Right lobe of liver (tissue), 6 donors: ENCODE data around the gene MS4A4A. TPM values are rescaled to one million over a fixed set of nuclear protein-coding genes. Genes with fewer than 3 reads are reported as not detected.

Source experiments
- ATAC-seq, 4 donors: fragments of 200-7000 bp; cut with Tn5 transposase; one replicate each; pipeline ENCODE4 v1.9.1; 2020; ENCODE audit warnings: mild to moderate bottlenecking in 4 of 4, moderate library complexity in 4 of 4
- DNase-seq, 3 donors: peaks; one replicate each; pipeline ENCODE4 v3.0.0-alpha.2; 2020
- H3K27ac ChIP-seq, 3 donors: fragments of 200-600 bp; one replicate each; pipeline ENCODE4 v1.8.0; 2022
- H3K27me3 ChIP-seq, 2 donors: fragments of 200-600 bp; one replicate each; pipeline ENCODE4 v1.8.0; 2022
- H3K36me3 ChIP-seq, 4 donors: fragments of 200-600 bp; sonication (generic) in 1 of 4; one replicate each; pipeline versions ENCODE4 v1.5.1 to v1.8.0; 2017 to 2022; ENCODE audit warnings: control low read depth in 1 of 4
- H3K4me1 ChIP-seq, 4 donors: fragments of 200-600 bp; sonication (generic) in 1 of 4; one replicate each; pipeline versions ENCODE4 v1.5.1 to v1.8.0; 2017 to 2022; ENCODE audit warnings: control low read depth in 1 of 4
- H3K4me3 ChIP-seq, 3 donors: fragments of 200-600 bp; one replicate each; pipeline ENCODE4 v1.8.0; 2022
- H3K9me3 ChIP-seq, 4 donors: fragments of 200-600 bp; sonication (generic) in 1 of 4; one replicate each; pipeline versions ENCODE4 v1.5.1 to v1.8.0; 2017 to 2022; ENCODE audit warnings: control low read depth in 1 of 4
- POLR2A ChIP-seq: fragments of 450-650 bp; IDR thresholded peaks from one replicate; pipeline ENCODE4 v1.6.1; 2017; ENCODE audit warnings: antibody characterized with exemption, mild to moderate bottlenecking
- WGBS: methylation state at CpG from one replicate; pipeline ENCODE4 v1.1.6; 2018; ENCODE audit warnings: low coverage, low lambda C conversion rate; ENCODE audit not compliant: insufficient coverage; ENCODE audit errors: missing lambda C conversion rate; 5-methylcytosine and 5-hydroxymethylcytosine counted together
- intact Hi-C, 2 donors: fragments of 100-400 bp; cut with DNase I; formaldehyde crosslinking; loops; one replicate each; pipeline versions ENCODE4 v1.11.2 to v1.14.1; 2022
- total RNA-seq, 6 experiments: library from RNA; depleted of rRNA in 2 of 6; stranded (reverse); fragments of >200 nt in 2 of 6; fragmentation: NEBNext Ultra II Directional in 3 of 6; extraction: Animal tissue kit (Norgen Biotek cat#: 25700) in 3 of 6; gene quantifications; one replicate each; pipeline versions ENCODE4 v1.1.0 to v1.2.4, GENCODE V29; 2016 to 2023
- TF ChIP-seq, protein P1 (sequence below), 4 donors: fragments of 200-600 bp in 3 of 4; fragments of 450-650 bp in 1 of 4; IDR thresholded peaks; one replicate each; pipeline versions ENCODE4 v1.5.1 to v1.8.0; 2016 to 2022; ENCODE audit warnings: antibody characterized with exemption in 4 of 4, mild to moderate bottlenecking in 2 of 4
- donor health status: DM: no; HTN: yes; CAD: no.
- donor health status: DM: no; HTN: no; CAD: no.
- donor health status: DM: no; HTN: no; CAD: no.
- donor health status: DM: no; HTN: yes; CAD: no.
- donor health status: DM: no; HTN: yes; CAD: no.

The MS4A4A gene
- total RNA-seq, 6 experiments from 2014 or later, result 5.2 to 13.0 (median 9.0) TPM

DNA sequence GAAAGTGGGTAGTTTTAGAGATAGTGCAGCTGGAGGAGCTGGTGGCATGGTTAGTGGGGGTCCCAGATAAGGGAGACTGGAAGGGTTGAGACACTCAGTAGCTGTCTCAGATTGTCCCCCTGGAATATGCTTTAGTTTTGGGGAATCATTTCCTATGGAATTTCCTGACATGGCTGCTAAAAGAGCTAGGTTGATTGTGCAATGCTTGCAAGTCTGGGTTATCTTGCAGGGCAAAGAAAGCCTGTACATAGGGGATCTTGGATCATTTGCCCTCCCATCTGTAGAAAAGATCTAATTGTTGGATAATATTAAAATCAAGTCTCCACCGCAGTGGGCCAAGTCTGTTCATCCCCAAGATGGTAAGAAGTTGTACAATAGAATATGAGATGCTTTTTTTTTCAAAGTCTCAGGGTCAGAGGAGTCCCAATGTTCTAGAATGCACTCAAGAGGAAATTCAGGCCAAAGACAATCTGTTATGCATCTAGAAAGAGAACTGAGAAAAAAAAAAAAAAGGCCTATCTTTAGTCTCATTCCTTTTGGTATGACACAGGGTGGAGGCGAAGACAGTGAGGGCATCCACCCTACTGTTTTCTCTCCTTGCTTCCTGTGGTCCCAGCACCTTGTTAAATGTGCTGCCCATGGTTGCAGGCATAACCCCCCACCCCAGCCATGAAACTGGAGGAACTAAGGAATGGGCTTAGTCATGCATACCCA is 66.8 kb downstream of the MS4A4A start:
- Histone ChIP-seq H3K27me3 (no peaks in the 10 kb centered on the region), H3K36me3 (no peaks in the 10 kb centered on the region), H3K4me1 (no peaks in the 10 kb centered on the region), H3K4me3 (no peak overlapping the region), H3K27ac (no peak overlapping the region), H3K9me3 (no peaks in the 10 kb centered on the region)
- 64% methylated on average over 2 of the region's 2 CpGs for WGBS
- DNase-seq, result no peak
- TF ChIP-seq, protein P1, sequence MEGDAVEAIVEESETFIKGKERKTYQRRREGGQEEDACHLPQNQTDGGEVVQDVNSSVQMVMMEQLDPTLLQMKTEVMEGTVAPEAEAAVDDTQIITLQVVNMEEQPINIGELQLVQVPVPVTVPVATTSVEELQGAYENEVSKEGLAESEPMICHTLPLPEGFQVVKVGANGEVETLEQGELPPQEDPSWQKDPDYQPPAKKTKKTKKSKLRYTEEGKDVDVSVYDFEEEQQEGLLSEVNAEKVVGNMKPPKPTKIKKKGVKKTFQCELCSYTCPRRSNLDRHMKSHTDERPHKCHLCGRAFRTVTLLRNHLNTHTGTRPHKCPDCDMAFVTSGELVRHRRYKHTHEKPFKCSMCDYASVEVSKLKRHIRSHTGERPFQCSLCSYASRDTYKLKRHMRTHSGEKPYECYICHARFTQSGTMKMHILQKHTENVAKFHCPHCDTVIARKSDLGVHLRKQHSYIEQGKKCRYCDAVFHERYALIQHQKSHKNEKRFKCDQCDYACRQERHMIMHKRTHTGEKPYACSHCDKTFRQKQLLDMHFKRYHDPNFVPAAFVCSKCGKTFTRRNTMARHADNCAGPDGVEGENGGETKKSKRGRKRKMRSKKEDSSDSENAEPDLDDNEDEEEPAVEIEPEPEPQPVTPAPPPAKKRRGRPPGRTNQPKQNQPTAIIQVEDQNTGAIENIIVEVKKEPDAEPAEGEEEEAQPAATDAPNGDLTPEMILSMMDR (IDR thresholded peaks at IDR 0.05), result no peak
- no peak for TF ChIP-seq POLR2A
- intact Hi-C loops, result no loop called here
- peak in 2 of 4 donors; percentile 36 to 44 for ATAC-seq

DNA sequence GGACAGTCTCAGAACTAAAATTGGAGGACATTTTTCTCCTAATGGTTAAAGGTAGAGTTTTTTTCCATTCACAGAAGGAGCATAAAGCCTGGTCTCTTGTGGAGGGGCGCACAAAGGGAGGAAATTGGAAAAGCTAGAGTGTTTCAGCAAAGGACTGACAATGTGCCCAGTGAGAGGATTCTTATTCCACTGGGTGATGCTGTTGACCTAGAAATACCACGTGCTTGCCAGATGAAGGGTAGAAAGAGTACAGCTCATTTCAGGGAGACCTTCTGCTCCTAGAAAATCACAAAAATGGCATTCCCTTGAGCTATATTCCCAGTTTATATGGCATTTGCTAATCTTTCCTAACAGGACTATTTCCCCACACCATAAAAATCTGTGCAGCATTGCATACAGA is 67.7 kb downstream of the MS4A4A start:
- H3K4me3 ChIP-seq, result no peak overlapping the region
- no peak overlapping the region for H3K27ac ChIP-seq
- ATAC-seq (peak in 1 of 4 donors; percentile 45), DNase-seq (no peak)
- H3K27me3 ChIP-seq, result no peaks in the 10 kb centered on the region
- H3K4me1 ChIP-seq, result no peaks in the 10 kb centered on the region
- intact Hi-C loops, result no loop called here
- H3K9me3 ChIP-seq, result no peaks in the 10 kb centered on the region
- TF ChIP-seq POLR2A, result no peak
- TF ChIP-seq, protein P1 (IDR thresholded peaks at IDR 0.05), result no peak
- H3K36me3 ChIP-seq, result no peaks in the 10 kb centered on the region
- 51% methylated on average over 2 of the region's 2 CpGs for WGBS

GRCh38 chr11:60349990-60350389 is 69.5 kb downstream of the MS4A4A start:
- ATAC-seq, result peak; percentile 12 to 62 (median 46)

GRCh38 chr11:60357771-60358170 is 77.3 kb downstream of the MS4A4A start:
- intact Hi-C loops, result no loop called here
- TF ChIP-seq POLR2A, result no peak
- TF ChIP-seq, protein P1 (IDR thresholded peaks at IDR 0.05), result no peak
- H3K36me3 ChIP-seq, result no peaks in the 10 kb centered on the region
- DNase-seq (no peak), ATAC-seq (no peak)
- no peaks in the 10 kb centered on the region for H3K27me3 ChIP-seq
- H3K4me3 ChIP-seq, result no peak overlapping the region
- H3K27ac ChIP-seq, result no peak overlapping the region
- H3K4me1 ChIP-seq, result no peaks in the 10 kb centered on the region
- 14% methylated on average over 2 of the region's 2 CpGs for WGBS
- no peaks in the 10 kb centered on the region for H3K9me3 ChIP-seq

More at GRCh38 chr11:60349990-60350389, 69.5 kb downstream of the MS4A4A start:
- no peak for TF ChIP-seq POLR2A
- TF ChIP-seq, protein P1 (IDR thresholded peaks at IDR 0.05), result no peak
- DNase-seq, result no peak
- Histone ChIP-seq H3K27me3 (no peaks in the 10 kb centered on the region), H3K4me3 (no peak overlapping the region), H3K9me3 (no peaks in the 10 kb centered on the region), H3K4me1 (no peaks in the 10 kb centered on the region), H3K36me3 (no peaks in the 10 kb centered on the region), H3K27ac (no peak overlapping the region)
- WGBS, result 38% methylated on average over 1 of the region's 1 CpG
- intact Hi-C loops, result no loop called here

Other genes starting within 250 kb of the MS4A4A start
- gene OOSP2, start 240.3 kb upstream of the MS4A4A start, total RNA-seq, result not detected
- gene MS4A3, start 224.0 kb upstream of the MS4A4A start, total RNA-seq, result 1 to 10 TPM in 1 of 6 experiments, under 1 TPM in 2, not detected in 3; 0.48 to 1.2 (median 0.80) TPM
- gene MS4A2, start 192.0 kb upstream of the MS4A4A start, total RNA-seq, result under 1 TPM in 1 of 6 experiments, not detected in 5; 0.20 TPM
- 10 to 100 TPM; 42.4 to 98.5 (median 61.5) TPM for gene MS4A6A, start 97.6 kb upstream of the MS4A4A start, total RNA-seq
- 1 to 10 TPM; 1.1 to 3.8 (median 3.1) TPM for gene MS4A4E, start 37.5 kb upstream of the MS4A4A start, total RNA-seq
- not detected for gene MS4A6E, start 46.6 kb downstream of the MS4A4A start, total RNA-seq
- gene MS4A7, start 97.9 kb downstream of the MS4A4A start, total RNA-seq, result 10 to 100 TPM; 10.9 to 47.8 (median 21.7) TPM
- gene MS4A14, start 115.8 kb downstream of the MS4A4A start, total RNA-seq, result under 1 TPM; 0.53 to 0.98 (median 0.88) TPM
- not detected for gene MS4A5, start 148.9 kb downstream of the MS4A4A start, total RNA-seq
- gene MS4A1, start 175.2 kb downstream of the MS4A4A start, total RNA-seq, result under 1 TPM in 5 of 6 experiments, not detected in 1; 0.12 to 0.78 (median 0.26) TPM
- gene MS4A12, start 212.1 kb downstream of the MS4A4A start, total RNA-seq, result not detected
- gene MS4A13, start 234.7 kb downstream of the MS4A4A start, total RNA-seq, result not detected